ENCODE data around the gene PLCG2. TPM values are rescaled to one million over a fixed set of nuclear protein-coding genes. Genes with fewer than 3 reads are reported as not detected.

Gene PLCG2
- total and polyA plus RNA-seq, 2 of the 8 experiments (the other 6 are each of a cell fraction or from before 2014, with no cell fraction given), result 6.1 to 6.9 TPM

GRCh38 chr16:81807767-81808358, 28.8 kb downstream of the PLCG2 start:
- ChIA-PET POLR2A (ENCODE audit: partially characterized antibody) (no interaction called here), CTCF (ENCODE audit: partially characterized antibody) (interaction anchor here (1.3 to 2.1 kb wide), 3 partner anchors 10 to 72 kb away, joined by 3 to 5 read pairs (median 4); no protein-coding TSS in a partner anchor)
- Histone ChIP-seq H3K23ac (ENCODE audit: insufficient read length) (no peak overlapping the region), H3K79me1 (ENCODE audit: low read depth, low read length) (no peaks in the 10 kb centered on the region), H3K9me3 (ENCODE audit: insufficient read depth in 2 of 2, low read depth in 1 of 2, low read length in 1 of 2) (no peaks in the 10 kb centered on the region), H4K5ac (ENCODE audit: insufficient read length, low read depth, low read length) (no peak overlapping the region), H3K79me2 (ENCODE audit: control insufficient read depth in 1 of 2, insufficient read depth in 2 of 2, low read length in 2 of 2) (no peaks in the 10 kb centered on the region), H2BK5ac (ENCODE audit: low read depth, low read length) (no peak overlapping the region), H3K4me3 (ENCODE audit: extremely low read depth in 1 of 4, insufficient read depth in 2 of 4, low read depth in 3 of 4, low read length in 4 of 4) (no peak overlapping the region), H2BK12ac (ENCODE audit: low read depth, low read length) (no peak overlapping the region), H3K9ac (replicated peaks in 1 of 4; ENCODE audit: extremely low read depth in 1 of 4, low read depth in 3 of 4, low read length in 3 of 4) (no peak overlapping the region), H3K36me3 (ENCODE audit: control insufficient read depth in 2 of 4, insufficient read depth in 4 of 4, low read length in 3 of 4) (no peaks in the 10 kb centered on the region), H3K27ac (ENCODE audit: low read depth, low read length) (no peak overlapping the region), H3K27me3 (replicated peaks in 1 of 4; ENCODE audit: control insufficient read depth in 3 of 4, extremely low read depth in 1 of 4, insufficient read depth in 3 of 4, low read length in 3 of 4) (no peaks in the 10 kb centered on the region), H4K8ac (ENCODE audit: extremely low read depth, insufficient read depth, low read length) (no peak overlapping the region), H3K4me1 (replicated peaks in 1 of 4; ENCODE audit: control insufficient read depth in 3 of 4, insufficient read depth in 4 of 4, low read length in 3 of 4) (no peaks in the 10 kb centered on the region), H3K56ac (replicated peaks; ENCODE audit: insufficient read length, low read depth, low read length) (no peak overlapping the region), H2BK20ac (ENCODE audit: low read length) (no peak overlapping the region), H2AK5ac (ENCODE audit: low read depth, low read length) (no peak overlapping the region), H3K18ac (ENCODE audit: extremely low read depth, low read length) (no peak overlapping the region), H4K91ac (replicated peaks; ENCODE audit: insufficient read length, low read length) (no peak overlapping the region), H2BK15ac (ENCODE audit: low read length) (no peak overlapping the region), H2BK120ac (replicated peaks; ENCODE audit: low read depth, low read length) (no peak overlapping the region), H3K14ac (ENCODE audit: insufficient read length) (no peak overlapping the region), H4K20me1 (replicated peaks in 1 of 2; ENCODE audit: control insufficient read depth in 1 of 2, insufficient read depth in 2 of 2, low read length in 2 of 2) (peaks cover 0 to 3% of the 10 kb centered on the region in 2 experiments), H3K4ac (replicated peaks; ENCODE audit: insufficient read length, low read depth, low read length) (no peak overlapping the region), H3K4me2 (ENCODE audit: insufficient read depth in 1 of 2, low read depth in 2 of 2, low read length in 2 of 2) (no peak overlapping the region), H3K23me2 (ENCODE audit: low read depth, low read length) (no peaks in the 10 kb centered on the region), H2AFZ (ENCODE audit: low read length) (no peak overlapping the region)
- WGBS, 2 experiments (ENCODE audit: extremely low coverage in 1 of 2, insufficient coverage in 1 of 2, insufficient read length in 1 of 2, insufficient replicate concordance in 2 of 2, low coverage in 1 of 2, low lambda C conversion rate in 2 of 2, missing lambda C conversion rate in 1 of 2), result 84% methylated on average over 4 of the region's 4 CpGs; no CpG with 5 or more reads in 1 of the 2 experiments
- no peak for TF ChIP-seq TAF1 (IDR thresholded peaks at IDR 0.05; ENCODE audit: low read depth, low read length)
- no peak for TF ChIP-seq RAD21 (IDR thresholded peaks at IDR 0.05 in 1 of 2, conservative IDR thresholded peaks at IDR 0.05 in 1 of 2; ENCODE audit: low read depth in 2 of 2, low read length in 2 of 2)
- no peak for TF ChIP-seq RBBP5 (IDR thresholded peaks at IDR 0.05; ENCODE audit: borderline replicate concordance, low read depth, low read length)
- TF ChIP-seq KDM5A (IDR thresholded peaks at IDR 0.05; ENCODE audit: low read length), result no peak
- TF ChIP-seq PHF8 (conservative IDR thresholded peaks at IDR 0.05; ENCODE audit: low read depth, low read length), result no peak
- no peak for TF ChIP-seq BRCA1 (IDR thresholded peaks at IDR 0.05; ENCODE audit: low read depth, low read length)
- no peak for DNase-seq (ENCODE audit: low read depth in 1 of 2, low spot score in 2 of 2)
- FAIRE-seq, result no peak
